ENCODE results near the gene RNF130. TPM values are rescaled to one million over a fixed set of nuclear protein-coding genes. Genes with fewer than 3 reads are reported as not detected.
A peak's percentile ranks its signal among the peaks of the same experiment; 100 is the strongest.

RNF130 gene
- total and polyA plus RNA-seq, 2 donors from 2014 or later: 73.9 to 88.1 TPM

GRCh38 chr5:180097926-180098325 is 26.4 kb upstream of the RNF130 start:
- intact Hi-C loops (cut with DNase I): no loop called here
- peak in 1 of 5 donors; percentile 32 for DNase-seq
- H3K4me1 ChIP-seq (ENCODE audit: control insufficient read depth in 2 of 3, insufficient read depth in 2 of 3, low read depth in 1 of 3, low read length in 3 of 3): no peaks in the 10 kb centered on the region
- H3K9ac ChIP-seq (ENCODE audit: low read length in 3 of 3): no peak overlapping the region
- no peaks in the 10 kb centered on the region for H3K27me3 ChIP-seq (ENCODE audit: control insufficient read depth, insufficient read depth, low read length)
- H3K9me3 ChIP-seq (ENCODE audit: control insufficient read depth in 2 of 3, insufficient read depth in 1 of 3, low read length in 3 of 3): no peaks in the 10 kb centered on the region
- no peak overlapping the region for H3K4me3 ChIP-seq (ENCODE audit: low read length in 3 of 3)
- H3K36me3 ChIP-seq (ENCODE audit: control insufficient read depth in 2 of 3, insufficient read depth in 3 of 3, low read length in 3 of 3): no peaks in the 10 kb centered on the region
- no peak overlapping the region for H3K27ac ChIP-seq (ENCODE audit: low read depth in 2 of 2, low read length in 2 of 2)
- no peak for FAIRE-seq
- TF ChIP-seq CTCF (IDR thresholded peaks at IDR 0.05; ENCODE audit: borderline replicate concordance, extremely low read depth, insufficient read depth): no peak

DNA sequence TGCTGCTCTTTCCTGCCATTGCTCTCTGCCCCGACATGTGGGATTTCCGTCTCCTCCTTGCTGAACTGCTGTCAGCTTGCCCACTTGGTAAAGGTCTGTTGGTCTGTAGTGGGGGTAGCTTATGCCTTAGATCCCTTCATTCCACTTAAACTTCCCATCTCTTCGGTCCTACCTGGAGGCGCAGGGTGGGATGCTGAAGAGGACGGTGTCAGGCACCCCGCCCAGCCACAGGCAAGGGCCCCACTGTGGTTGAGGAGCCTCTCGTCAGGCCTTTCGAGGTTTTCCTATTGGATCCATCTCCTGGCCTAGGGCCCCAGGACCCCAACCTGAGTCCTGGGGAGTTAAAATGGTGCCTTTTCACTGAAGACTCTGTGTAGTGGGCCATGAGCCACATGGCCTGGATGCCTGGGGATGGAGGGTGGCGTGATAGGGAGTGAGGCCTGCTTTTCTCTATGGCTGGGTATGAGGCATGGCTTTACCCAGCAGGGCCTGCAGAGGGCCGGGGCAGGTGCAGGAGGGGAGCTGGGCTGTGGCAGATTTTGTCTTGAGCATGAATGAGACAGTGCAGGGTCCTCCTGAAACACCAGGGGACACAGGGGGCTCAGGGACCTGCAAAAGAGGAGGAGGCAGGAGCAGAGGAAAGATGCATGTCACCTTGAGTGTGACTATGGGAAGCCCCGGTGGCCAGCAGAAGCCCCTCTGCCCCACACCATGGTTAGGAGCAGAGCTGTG is 25.8 kb upstream of the RNF130 start:
- no peak for FAIRE-seq

DNA sequence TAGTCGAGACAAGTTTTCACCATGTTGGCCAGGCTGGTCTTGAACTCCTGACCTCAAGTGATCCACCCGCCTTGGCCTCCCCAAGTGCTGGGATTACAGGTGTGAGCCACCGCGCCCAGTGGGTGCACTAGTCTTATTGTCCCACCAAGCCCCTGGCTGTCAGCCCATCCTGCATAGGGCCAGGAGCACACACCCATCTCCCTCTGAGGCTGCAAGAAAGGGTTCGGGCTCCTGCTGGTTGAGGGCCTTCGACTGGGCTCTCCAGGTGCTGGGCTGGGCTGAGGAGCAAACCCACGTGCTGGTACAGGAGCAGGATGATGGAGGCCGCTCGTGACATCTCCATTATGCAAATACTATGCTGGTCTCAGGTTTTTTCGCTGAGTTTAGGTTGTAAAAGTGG is 25.1 kb upstream of the RNF130 start:
- DNase-seq: peak in 1 of 5 donors; percentile 23
- FAIRE-seq: no peak
- intact Hi-C loops (cut with DNase I): no loop called here

More for the DNA sequence above, 25.8 kb upstream of the RNF130 start:
- no peak overlapping the region for H3K9ac ChIP-seq (ENCODE audit: low read length in 3 of 3)
- TF ChIP-seq CTCF (IDR thresholded peaks at IDR 0.05; ENCODE audit: borderline replicate concordance, extremely low read depth, insufficient read depth): no peak
- no peak overlapping the region for H3K27ac ChIP-seq (ENCODE audit: low read depth in 2 of 2, low read length in 2 of 2)
- no peaks in the 10 kb centered on the region for H3K36me3 ChIP-seq (ENCODE audit: control insufficient read depth in 2 of 3, insufficient read depth in 3 of 3, low read length in 3 of 3)
- H3K9me3 ChIP-seq (ENCODE audit: control insufficient read depth in 2 of 3, insufficient read depth in 1 of 3, low read length in 3 of 3): no peaks in the 10 kb centered on the region
- H3K27me3 ChIP-seq (ENCODE audit: control insufficient read depth, insufficient read depth, low read length): no peaks in the 10 kb centered on the region
- intact Hi-C loops (cut with DNase I): no loop called here
- H3K4me3 ChIP-seq (ENCODE audit: low read length in 3 of 3): no peak overlapping the region
- DNase-seq: peak in 2 of 5 donors; percentile 23 to 41
- H3K4me1 ChIP-seq (ENCODE audit: control insufficient read depth in 2 of 3, insufficient read depth in 2 of 3, low read depth in 1 of 3, low read length in 3 of 3): no peaks in the 10 kb centered on the region

More for the DNA sequence above, 25.1 kb upstream of the RNF130 start:
- Histone ChIP-seq H3K36me3 (ENCODE audit: control insufficient read depth in 2 of 3, insufficient read depth in 3 of 3, low read length in 3 of 3) (no peaks in the 10 kb centered on the region), H3K4me1 (ENCODE audit: control insufficient read depth in 2 of 3, insufficient read depth in 2 of 3, low read depth in 1 of 3, low read length in 3 of 3) (no peaks in the 10 kb centered on the region), H3K9ac (ENCODE audit: low read length in 3 of 3) (no peak overlapping the region), H3K9me3 (ENCODE audit: control insufficient read depth in 2 of 3, insufficient read depth in 1 of 3, low read length in 3 of 3) (no peaks in the 10 kb centered on the region), H3K27ac (ENCODE audit: low read depth in 2 of 2, low read length in 2 of 2) (no peak overlapping the region), H3K27me3 (ENCODE audit: control insufficient read depth, insufficient read depth, low read length) (no peaks in the 10 kb centered on the region), H3K4me3 (ENCODE audit: low read length in 3 of 3) (no peak overlapping the region)
- TF ChIP-seq CTCF (IDR thresholded peaks at IDR 0.05; ENCODE audit: borderline replicate concordance, extremely low read depth, insufficient read depth): no peak
